ENCODE data around the gene MCF2L2. TPM values are rescaled to one million over a fixed set of nuclear protein-coding genes. Genes with fewer than 3 reads are reported as not detected.
A peak's percentile ranks its signal among the peaks of the same experiment; 100 is the strongest.

MCF2L2 gene
- total and polyA plus RNA-seq, 9 of the 15 experiments (the other 6 are each of a cell fraction or from before 2014, with no cell fraction given): 0.56 to 4.2 (median 3.0) TPM

GRCh38 chr3:183428447-183429211 lies at the start of gene MCF2L2 (continued):
- no peak for TF ChIP-seq KLF10 (CRISPR knock-in tag; IDR thresholded peaks at IDR 0.05)
- peak; percentile 90 for TF ChIP-seq POLR2G (IDR thresholded peaks at IDR 0.05; ENCODE audit: low read depth, low read length)
- TF ChIP-seq TAF1 (IDR thresholded peaks at IDR 0.05; ENCODE audit: control insufficient read depth, extremely low read depth, insufficient read depth, low read length, severe bottlenecking): peak; percentile 53
- peak; percentile 38; the same call in 1 of the 2 replicates for TF ChIP-seq RB1 (IDR thresholded peaks at IDR 0.05; ENCODE audit: low read depth)
- TF ChIP-seq SIN3A (IDR thresholded peaks at IDR 0.05; ENCODE audit: borderline replicate concordance in 2 of 2, control insufficient read depth in 1 of 2, low read depth in 2 of 2, low read length in 2 of 2): peak in 1 of 2 experiments; percentile 69; a peak in 1 of 4 replicates
- TF ChIP-seq EP300 (IDR thresholded peaks at IDR 0.05; ENCODE audit: low read length): no peak
- TF ChIP-seq ZNF639 (CRISPR knock-in tag; conservative IDR thresholded peaks at IDR 0.05 in 1 of 2, IDR thresholded peaks at IDR 0.05 in 1 of 2): peak in 1 of 2 experiments; percentile 77; a peak in 1 of 4 replicates
- TF ChIP-seq ARID2 (IDR thresholded peaks at IDR 0.05): no peak
- TF ChIP-seq, protein P1, sequence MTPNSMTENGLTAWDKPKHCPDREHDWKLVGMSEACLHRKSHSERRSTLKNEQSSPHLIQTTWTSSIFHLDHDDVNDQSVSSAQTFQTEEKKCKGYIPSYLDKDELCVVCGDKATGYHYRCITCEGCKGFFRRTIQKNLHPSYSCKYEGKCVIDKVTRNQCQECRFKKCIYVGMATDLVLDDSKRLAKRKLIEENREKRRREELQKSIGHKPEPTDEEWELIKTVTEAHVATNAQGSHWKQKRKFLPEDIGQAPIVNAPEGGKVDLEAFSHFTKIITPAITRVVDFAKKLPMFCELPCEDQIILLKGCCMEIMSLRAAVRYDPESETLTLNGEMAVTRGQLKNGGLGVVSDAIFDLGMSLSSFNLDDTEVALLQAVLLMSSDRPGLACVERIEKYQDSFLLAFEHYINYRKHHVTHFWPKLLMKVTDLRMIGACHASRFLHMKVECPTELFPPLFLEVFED (CRISPR knock-in tag; conservative IDR thresholded peaks at IDR 0.05): no peak
- peak; percentile 76 for TF ChIP-seq MYC (IDR thresholded peaks at IDR 0.05; ENCODE audit: low read depth, low read length)
- TF ChIP-seq MYC (CRISPR knock-in tag; IDR thresholded peaks at IDR 0.05; ENCODE audit: borderline replicate concordance, low read depth): 0 out of 2 replicates have a peak, but pooled peaks have one; percentile 52
- 0 out of 4 replicates have a peak, but pooled peaks of 1 of the 2 experiments have one; percentile 16 for TF ChIP-seq SRF (CRISPR knock-in tag; IDR thresholded peaks at IDR 0.05)
- TF ChIP-seq RUNX1 (IDR thresholded peaks at IDR 0.05; ENCODE audit: low read depth): no peak
- no peak for TF ChIP-seq NFIX (CRISPR knock-in tag; IDR thresholded peaks at IDR 0.05; ENCODE audit: low read depth)
- TF ChIP-seq, protein P2, sequence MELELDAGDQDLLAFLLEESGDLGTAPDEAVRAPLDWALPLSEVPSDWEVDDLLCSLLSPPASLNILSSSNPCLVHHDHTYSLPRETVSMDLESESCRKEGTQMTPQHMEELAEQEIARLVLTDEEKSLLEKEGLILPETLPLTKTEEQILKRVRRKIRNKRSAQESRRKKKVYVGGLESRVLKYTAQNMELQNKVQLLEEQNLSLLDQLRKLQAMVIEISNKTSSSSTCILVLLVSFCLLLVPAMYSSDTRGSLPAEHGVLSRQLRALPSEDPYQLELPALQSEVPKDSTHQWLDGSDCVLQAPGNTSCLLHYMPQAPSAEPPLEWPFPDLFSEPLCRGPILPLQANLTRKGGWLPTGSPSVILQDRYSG (tag; conservative IDR thresholded peaks at IDR 0.05; ENCODE audit: low read depth): no peak
- TF ChIP-seq CREB1 (IDR thresholded peaks at IDR 0.05): peak; percentile 96
- peak; percentile 97 for TF ChIP-seq CREB1 (CRISPR knock-in tag; IDR thresholded peaks at IDR 0.05)
- TF ChIP-seq SMAD2 (IDR thresholded peaks at IDR 0.05; ENCODE audit: low read depth, low read length): no peak
- peak; percentile 82 to 94 for TF ChIP-seq MAZ (CRISPR knock-in tag; conservative IDR thresholded peaks at IDR 0.05 in 1 of 2, IDR thresholded peaks at IDR 0.05 in 1 of 2)
- TF ChIP-seq GTF2B (IDR thresholded peaks at IDR 0.05; ENCODE audit: extremely low read depth, insufficient read length): no peak
- no peak for TF ChIP-seq BACH1 (tag; IDR thresholded peaks at IDR 0.05)
